ENCODE data around the gene CPN2.

DNA sequence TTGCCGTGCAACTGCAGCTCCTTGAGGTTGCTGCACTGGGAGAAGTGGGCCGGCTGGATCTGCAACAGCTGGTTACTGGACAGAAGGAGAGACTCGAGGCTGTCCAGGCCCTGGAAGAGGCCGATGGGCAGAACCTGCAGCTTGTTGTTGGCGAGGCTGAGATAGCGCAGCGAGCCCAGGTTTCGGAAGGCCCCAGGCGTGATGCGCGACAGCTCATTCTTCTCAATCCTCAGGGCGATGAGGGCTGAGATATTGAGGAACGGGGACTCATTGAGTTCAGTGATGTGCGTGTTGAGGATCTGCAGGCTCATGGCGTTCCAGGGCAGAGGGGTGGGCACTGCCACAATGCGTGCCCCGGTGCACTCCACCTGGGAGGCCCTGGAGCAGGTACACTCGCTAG, 9.4 kb upstream of the CPN2 start:
- TF ChIP-seq, protein P1, sequence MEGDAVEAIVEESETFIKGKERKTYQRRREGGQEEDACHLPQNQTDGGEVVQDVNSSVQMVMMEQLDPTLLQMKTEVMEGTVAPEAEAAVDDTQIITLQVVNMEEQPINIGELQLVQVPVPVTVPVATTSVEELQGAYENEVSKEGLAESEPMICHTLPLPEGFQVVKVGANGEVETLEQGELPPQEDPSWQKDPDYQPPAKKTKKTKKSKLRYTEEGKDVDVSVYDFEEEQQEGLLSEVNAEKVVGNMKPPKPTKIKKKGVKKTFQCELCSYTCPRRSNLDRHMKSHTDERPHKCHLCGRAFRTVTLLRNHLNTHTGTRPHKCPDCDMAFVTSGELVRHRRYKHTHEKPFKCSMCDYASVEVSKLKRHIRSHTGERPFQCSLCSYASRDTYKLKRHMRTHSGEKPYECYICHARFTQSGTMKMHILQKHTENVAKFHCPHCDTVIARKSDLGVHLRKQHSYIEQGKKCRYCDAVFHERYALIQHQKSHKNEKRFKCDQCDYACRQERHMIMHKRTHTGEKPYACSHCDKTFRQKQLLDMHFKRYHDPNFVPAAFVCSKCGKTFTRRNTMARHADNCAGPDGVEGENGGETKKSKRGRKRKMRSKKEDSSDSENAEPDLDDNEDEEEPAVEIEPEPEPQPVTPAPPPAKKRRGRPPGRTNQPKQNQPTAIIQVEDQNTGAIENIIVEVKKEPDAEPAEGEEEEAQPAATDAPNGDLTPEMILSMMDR (IDR thresholded peaks at IDR 0.05) = no peak
- no peak for TF ChIP-seq POLR2A (IDR thresholded peaks at IDR 0.05)

All from lower leg skin (tissue), 3 donors.